ENCODE measurements around the gene CABCOCO1.

The CABCOCO1 gene

GRCh38 chr10:61757525-61758397 is 95.0 kb downstream of the CABCOCO1 start:
- DNase-seq: no peak

- no peak for DNase-seq
These were observed 95.7 kb downstream of the CABCOCO1 start for GRCh38 chr10:61758433-61758832.

DNA sequence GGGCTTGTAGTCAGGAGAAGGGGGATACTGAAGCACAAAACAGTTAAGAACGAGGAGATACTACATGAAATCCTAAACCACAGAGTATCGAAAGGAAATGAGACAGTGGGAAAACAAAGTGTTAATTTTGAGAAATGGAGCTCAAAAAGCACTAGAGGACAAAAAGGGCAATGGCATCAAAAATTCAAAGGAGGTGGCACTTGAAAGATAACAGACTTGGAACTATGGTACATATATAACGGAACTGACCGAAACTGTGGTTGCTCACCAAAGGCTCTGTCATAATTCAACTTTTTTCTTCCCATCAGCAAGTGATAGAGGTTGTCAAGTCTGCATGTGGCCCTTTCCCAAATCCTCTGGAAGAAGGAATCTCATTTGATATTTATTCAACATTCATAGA is 97.0 kb downstream of the CABCOCO1 start:
- DNase-seq: no peak

DNA sequence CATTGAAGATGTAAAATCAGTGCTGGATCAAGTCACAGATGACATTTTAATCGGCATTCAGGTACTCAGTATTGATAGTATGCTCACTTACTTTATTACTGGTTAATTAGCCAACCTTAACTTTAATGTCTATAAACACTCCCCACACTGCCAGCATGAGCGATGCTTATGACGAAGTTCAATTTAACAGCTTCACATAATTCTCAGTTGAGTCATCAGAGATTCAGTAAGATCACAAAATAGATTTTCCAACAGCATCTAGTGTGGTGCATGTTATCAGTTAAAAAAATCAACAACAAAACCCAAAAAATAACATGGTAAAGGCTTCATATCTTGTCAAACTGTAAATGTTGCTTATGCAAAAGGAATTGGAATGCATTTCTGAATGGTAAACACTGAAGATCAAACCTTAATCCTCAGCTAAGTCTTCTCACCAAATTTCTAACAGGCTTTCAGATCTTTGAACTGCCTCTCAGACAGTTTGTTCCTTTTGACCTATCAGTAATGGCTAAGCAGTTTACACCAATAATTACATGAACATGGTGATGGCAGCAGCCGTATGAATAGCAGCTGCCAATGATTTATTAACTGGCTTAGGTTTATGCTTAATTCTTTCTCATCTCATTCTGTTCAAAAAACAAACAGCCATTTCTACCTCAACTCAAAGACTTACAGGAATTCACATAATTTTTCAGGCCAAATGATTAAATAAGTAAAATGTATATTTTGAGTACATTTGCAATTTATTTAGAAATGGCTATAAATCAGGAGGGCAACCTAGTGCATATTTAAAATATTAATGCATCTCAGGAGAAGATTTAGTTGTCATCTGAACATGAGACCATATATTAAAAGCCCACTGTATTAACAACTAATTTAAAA is 98.5 kb downstream of the CABCOCO1 start:
- DNase-seq: no peak

GRCh38 chr10:61761825-61762217 is 99.1 kb downstream of the CABCOCO1 start:
- DNase-seq: no peak

GRCh38 chr10:61763778-61764177 is 101.0 kb downstream of the CABCOCO1 start:
- DNase-seq: no peak

DNA sequence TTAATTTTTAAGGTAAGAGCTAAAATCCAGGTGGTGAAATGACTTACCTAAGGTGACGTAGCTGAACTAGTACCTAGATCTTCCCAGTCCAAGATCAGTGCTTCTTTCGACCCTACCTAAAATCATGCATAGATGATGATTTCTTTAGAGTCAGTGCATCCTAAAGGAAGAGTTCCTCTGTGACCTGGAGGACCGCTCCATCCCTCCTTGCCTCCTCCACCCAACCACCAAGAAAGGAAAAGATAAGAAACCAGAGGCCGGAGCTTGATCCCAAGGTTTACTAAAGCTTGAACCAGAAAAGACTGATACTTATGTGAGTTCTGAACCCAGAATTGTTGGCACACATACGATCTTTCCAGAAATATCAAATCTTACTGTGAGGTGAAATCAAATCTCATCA is 101.8 kb downstream of the CABCOCO1 start:
- no peak for DNase-seq

DNA sequence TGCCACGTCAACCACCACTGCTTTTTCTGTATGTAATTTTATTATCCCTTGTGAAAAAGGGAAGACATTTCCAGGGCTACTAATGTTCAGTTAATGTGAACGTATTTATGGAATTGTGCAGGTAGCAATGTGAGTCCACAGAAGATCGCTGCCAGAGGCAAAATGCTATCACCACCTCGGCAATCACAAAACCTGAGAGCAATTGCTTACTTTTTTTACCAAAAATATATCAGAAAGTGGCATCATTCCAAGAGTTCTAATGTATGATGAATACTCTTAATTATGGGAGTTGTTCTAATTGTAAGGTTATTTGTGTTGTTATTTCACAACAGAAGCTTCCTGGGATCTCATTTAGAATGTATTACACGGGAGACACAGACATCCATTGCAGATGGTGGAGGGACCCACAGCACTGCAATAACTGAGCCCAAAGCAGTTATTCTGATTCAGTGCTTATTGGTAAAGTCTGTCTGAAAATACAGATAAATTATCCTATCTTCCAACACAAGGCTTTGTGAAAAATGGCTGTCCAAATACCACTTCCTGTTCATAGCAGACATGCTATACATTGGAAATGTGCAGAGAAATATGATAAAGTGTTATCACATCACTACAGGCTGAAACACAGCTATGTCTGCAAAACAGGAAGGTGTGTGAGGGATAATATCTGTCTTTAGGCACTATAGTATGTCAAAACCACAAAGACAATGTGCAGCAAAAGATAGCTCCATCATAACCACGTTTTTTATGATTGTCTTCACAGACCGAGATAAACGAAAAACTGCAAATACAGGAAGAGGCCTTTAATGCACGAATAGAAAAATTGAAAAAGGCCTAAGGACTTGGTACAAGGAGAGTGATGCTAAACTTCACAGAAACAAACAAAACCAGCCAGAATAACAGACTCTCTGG is 102.7 kb downstream of the CABCOCO1 start:
- DNase-seq: no peak

DNA sequence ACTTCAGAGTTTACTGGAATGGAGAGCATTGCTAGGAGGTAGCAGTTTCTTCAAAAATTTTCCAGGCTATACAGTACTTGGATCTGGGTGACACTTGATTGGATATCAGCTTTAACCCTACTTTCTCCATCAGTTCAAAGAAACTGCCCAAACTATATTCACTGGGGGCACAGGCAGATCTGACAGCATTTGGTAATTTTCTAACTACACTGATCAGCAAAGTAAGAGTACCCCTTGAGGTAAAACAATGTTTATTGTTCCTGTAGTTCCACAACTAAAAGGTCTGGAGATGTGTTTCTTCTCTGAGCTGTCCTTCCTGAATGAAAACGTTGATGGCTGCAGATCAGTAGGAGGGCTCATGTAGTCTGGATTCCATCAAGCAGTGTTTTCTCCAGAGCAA is 104.2 kb downstream of the CABCOCO1 start:
- no peak for DNase-seq

DNA sequence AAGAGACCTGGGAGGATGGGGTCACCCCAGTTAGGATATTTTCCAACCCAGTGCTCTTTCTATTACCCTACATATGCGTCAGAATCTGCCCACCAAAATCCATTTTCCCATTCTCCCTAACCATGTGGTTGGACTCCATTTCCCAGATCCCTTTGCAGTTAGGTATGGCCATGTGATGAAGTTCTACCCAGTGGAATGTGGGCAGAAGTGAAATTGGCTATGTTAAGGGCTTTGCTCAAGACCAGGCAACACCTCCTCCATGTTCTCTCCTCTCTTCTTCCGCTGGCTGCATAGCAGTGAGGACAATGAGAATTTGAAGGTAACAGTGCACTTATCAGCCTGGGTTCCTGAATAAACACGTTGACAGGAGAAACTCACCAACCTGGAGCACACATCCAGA is 111.3 kb downstream of the CABCOCO1 start:
- DNase-seq: no peak

DNA sequence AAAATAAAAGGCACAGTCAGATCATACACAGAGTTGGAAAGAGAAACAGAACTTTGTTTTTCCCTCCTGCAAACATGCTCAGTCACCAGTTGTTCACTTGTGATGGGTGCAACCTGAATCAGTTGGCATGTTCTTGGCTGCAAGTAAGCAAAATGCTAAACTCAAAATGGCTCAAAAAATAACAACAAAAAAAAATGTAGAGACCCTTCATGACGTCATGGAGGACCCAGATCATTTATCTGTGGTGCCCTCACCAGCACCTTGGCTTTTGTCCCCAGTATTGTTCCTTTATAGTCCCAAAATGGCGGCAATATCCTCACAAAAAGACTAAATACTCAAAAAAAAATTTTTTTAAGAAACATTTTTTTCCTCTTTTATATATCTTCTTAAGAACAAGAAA is 112.4 kb downstream of the CABCOCO1 start:
- DNase-seq: no peak

DNA sequence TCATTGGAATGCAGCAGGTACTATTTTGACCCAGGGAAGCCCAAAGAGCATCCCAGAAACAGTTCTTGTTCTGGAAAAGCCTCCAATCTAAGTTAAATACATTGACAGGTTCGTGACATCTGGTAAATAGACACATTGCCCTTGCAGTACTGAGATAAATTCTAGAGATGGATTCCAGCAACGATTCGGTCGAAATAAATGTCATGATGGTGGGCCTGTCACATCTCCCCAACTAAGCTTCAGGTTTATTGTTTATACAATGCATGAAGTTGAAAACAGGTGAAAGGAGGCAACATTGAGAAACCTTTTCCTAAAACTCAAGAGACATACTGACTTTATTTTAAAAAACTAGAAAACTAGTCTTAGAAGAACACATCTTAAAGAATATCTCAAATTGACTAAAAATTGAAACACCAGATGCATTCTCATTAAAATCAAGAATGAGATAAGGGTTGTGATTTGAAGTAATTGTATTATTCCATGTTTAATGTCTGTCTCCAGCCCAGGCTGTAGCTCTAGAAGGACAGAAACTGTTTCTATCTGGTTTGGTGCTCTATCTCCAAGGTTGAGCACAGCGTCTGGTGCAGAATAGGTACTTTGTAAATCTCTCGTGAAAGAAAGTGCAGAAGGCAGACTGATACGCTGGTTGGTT is 114.0 kb downstream of the CABCOCO1 start:
- no peak for DNase-seq

DNA sequence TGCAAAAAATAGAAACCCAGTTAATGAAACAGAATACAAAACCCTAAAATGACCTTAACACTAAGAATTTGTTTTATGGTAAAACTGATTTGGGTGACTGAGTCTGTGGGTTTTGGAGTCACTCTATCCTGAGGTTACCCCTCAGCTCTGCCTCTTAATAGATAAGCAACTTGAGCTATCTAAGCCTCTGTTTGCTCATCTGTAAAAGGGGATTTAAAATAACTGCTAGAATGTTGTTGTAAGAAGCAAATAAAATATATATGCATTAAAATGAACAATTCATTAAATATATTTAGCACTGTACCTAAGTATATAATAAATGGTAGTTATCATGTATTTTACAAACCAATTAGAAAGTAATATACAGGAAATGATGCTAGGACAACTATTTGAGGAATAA is 115.4 kb downstream of the CABCOCO1 start:
- DNase-seq: no peak

GRCh38 chr10:61779276-61779675 is 116.5 kb downstream of the CABCOCO1 start:
- DNase-seq: no peak

DNA sequence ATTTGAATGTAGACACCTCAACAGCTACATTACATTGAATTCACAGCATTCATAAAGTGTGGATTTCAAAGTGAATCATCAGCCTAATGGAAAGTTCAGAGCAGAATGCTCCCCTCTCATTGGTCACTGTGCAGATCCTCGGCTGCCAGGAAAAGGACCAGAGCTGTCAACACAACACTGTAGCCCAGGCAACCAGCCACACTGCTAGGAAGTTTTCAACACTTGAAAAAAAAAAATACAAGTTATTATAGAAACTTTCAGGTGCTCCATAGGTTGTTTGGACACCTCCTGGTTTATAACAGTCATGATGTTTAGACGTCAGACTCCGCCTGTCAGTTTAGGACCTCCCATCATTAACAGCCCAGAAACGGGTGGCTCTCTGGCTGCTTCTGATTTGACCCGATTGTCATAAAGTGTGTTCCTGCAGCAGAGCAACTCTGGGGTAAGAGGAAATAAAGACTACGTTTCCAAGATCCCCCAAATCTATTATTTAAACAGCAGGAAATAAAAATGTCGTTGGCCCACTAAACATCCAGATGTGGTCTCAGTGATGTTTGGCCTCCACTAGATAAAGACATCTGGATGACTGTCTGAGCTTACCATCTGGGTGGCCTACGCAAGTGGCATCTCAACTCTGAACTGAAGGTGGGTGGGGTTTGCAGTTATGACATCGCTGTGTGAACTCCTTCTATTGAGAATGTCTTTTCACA is 117.4 kb downstream of the CABCOCO1 start:
- no peak for DNase-seq

DNA sequence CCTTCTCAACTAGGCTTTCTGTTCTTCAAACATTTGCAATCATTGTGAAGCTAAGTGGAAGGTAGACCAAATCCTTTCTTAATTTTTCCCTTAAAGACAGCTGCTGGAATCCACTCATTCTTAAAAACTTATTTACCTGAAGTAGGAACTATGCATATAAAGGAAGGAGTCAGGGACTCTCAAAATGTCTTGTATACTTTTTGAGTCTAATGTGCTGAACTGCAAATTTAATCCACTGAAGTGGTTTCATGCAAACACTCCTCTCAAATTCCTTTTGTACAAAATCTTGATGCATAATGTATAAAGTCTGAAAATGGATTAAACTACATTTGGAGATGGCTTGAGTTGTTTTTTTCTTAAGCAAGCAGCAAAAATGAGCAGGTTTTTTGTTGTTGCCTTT is 118.0 kb downstream of the CABCOCO1 start:
- DNase-seq: no peak

GRCh38 chr10:61781969-61782403 is 119.3 kb downstream of the CABCOCO1 start:
- no peak for DNase-seq

GRCh38 chr10:61784354-61785133 is 121.8 kb downstream of the CABCOCO1 start:
- DNase-seq: no peak

GRCh38 chr10:61785473-61786105 is 122.9 kb downstream of the CABCOCO1 start:
- no peak for DNase-seq

- no peak for DNase-seq
These were observed 124.0 kb downstream of the CABCOCO1 start for GRCh38 chr10:61786728-61787127.
